ENCODE data around the gene OR6B1. TPM values are rescaled to one million over a fixed set of nuclear protein-coding genes. Genes with fewer than 3 reads are reported as not detected.

Gene OR6B1
- total RNA-seq, 1 donor = not detected

GRCh38 chr7:144032985-144033709 lies 33.0 kb downstream of the OR6B1 start:
- H3K4me3 ChIP-seq (ENCODE audit: low read depth, low read length) = no peak overlapping the region
- TF ChIP-seq CTCF (IDR thresholded peaks at IDR 0.05; ENCODE audit: insufficient read depth, low read depth, low read length) = no peak
- no peak for DNase-seq (ENCODE audit: low read depth)

- no peak for TF ChIP-seq CTCF (IDR thresholded peaks at IDR 0.05; ENCODE audit: insufficient read depth, low read depth, low read length)
- no peak for DNase-seq (ENCODE audit: low read depth)
- no peak overlapping the region for H3K4me3 ChIP-seq (ENCODE audit: low read depth, low read length)
These were observed 35.3 kb downstream of the OR6B1 start for GRCh38 chr7:144035385-144035784.

- DNase-seq (ENCODE audit: low read depth) = no peak
- TF ChIP-seq CTCF (IDR thresholded peaks at IDR 0.05; ENCODE audit: insufficient read depth, low read depth, low read length) = no peak
- H3K4me3 ChIP-seq (ENCODE audit: low read depth, low read length) = no peak overlapping the region
These were observed 36.3 kb downstream of the OR6B1 start for GRCh38 chr7:144036302-144036885.

- no peak overlapping the region for H3K4me3 ChIP-seq (ENCODE audit: low read depth, low read length)
- TF ChIP-seq CTCF (IDR thresholded peaks at IDR 0.05; ENCODE audit: insufficient read depth, low read depth, low read length) = no peak
- DNase-seq (ENCODE audit: low read depth) = no peak
These were observed 37.4 kb downstream of the OR6B1 start for GRCh38 chr7:144037414-144038035.

GRCh38 chr7:144038887-144039286 lies 38.8 kb downstream of the OR6B1 start:
- no peak for TF ChIP-seq CTCF (IDR thresholded peaks at IDR 0.05; ENCODE audit: insufficient read depth, low read depth, low read length)
- H3K4me3 ChIP-seq (ENCODE audit: low read depth, low read length) = no peak overlapping the region
- no peak for DNase-seq (ENCODE audit: low read depth)

GRCh38 chr7:144048648-144049047 lies 48.5 kb downstream of the OR6B1 start, which contains the start of gene OR2A5:
TSS of gene OR2A5 (plus strand) at chr7:144048948. CDS start at chr7:144050402, 1,454 bp downstream.
- TF ChIP-seq CTCF (IDR thresholded peaks at IDR 0.05; ENCODE audit: insufficient read depth, low read depth, low read length) = no peak
- no peak for DNase-seq (ENCODE audit: low read depth)
- H3K4me3 ChIP-seq (ENCODE audit: low read depth, low read length) = no peak within 1 kb of the TSS

All from fibroblast of villous mesenchyme (primary cell).